Fibroblast of lung (primary cell): ENCODE measurements around the gene GABRB3. TPM values are rescaled to one million over a fixed set of nuclear protein-coding genes. Genes with fewer than 3 reads are reported as not detected.

ENCODE experiments used
- DNase-seq, 2 donors: peaks; one replicate each; pipeline versions ENCODE4 v3.0.0 to v3.0.0-alpha.2; 2010; ENCODE audit warnings: low read depth in 2 of 2
- H2AFZ ChIP-seq: 2 replicates; pipeline ENCODE4 v1.5.1; 2012; ENCODE audit warnings: low read length, control low read depth, inconsistent platforms
- H3K27ac ChIP-seq: 2 replicates; pipeline ENCODE4 v1.5.1; 2011; ENCODE audit warnings: low read length, control low read depth; ENCODE audit not compliant: insufficient read depth
- H3K27me3 ChIP-seq: 2 replicates; pipeline ENCODE4 v1.5.1; 2011; ENCODE audit warnings: mild to moderate bottlenecking, low read length; ENCODE audit not compliant: control insufficient read depth, insufficient read depth
- H3K36me3 ChIP-seq: 2 replicates; pipeline ENCODE4 v1.5.1; 2011; ENCODE audit warnings: low read length; ENCODE audit not compliant: control insufficient read depth, insufficient read depth
- H3K4me1 ChIP-seq: 2 replicates; pipeline ENCODE4 v1.5.1; 2011; ENCODE audit warnings: low read length; ENCODE audit not compliant: control insufficient read depth, insufficient read depth; ENCODE audit errors: extremely low read depth
- H3K4me2 ChIP-seq: 2 replicates; pipeline ENCODE4 v1.5.1; 2011; ENCODE audit warnings: low read length, control low read depth; ENCODE audit not compliant: insufficient read depth; ENCODE audit errors: extremely low read depth
- H3K4me3 ChIP-seq, 4 experiments: fragments of 200-600 bp in 1 of 4; sonication (generic) in 1 of 4; replicated peaks in 1 of 4; 2 replicates each; pipeline ENCODE4 v1.5.1; 2011 to 2016; ENCODE audit warnings: low read length in 4 of 4, low read depth in 3 of 4, mild to moderate bottlenecking in 3 of 4, control low read depth in 2 of 4, inconsistent platforms in 1 of 4, mixed read lengths in 1 of 4; ENCODE audit not compliant: insufficient read depth in 1 of 4; ENCODE audit errors: control extremely low read depth in 1 of 4
- H3K79me2 ChIP-seq: 2 replicates; pipeline ENCODE4 v1.5.1; 2012; ENCODE audit warnings: mild to moderate bottlenecking, low read length, inconsistent platforms; ENCODE audit not compliant: control insufficient read depth, insufficient read depth
- H3K9ac ChIP-seq: 2 replicates; pipeline ENCODE4 v1.5.1; 2011; ENCODE audit warnings: mild to moderate bottlenecking, low read length, control low read depth; ENCODE audit not compliant: insufficient read depth
- H3K9me3 ChIP-seq: 2 replicates; pipeline ENCODE4 v1.5.1; 2012; ENCODE audit warnings: low read depth, low read length; ENCODE audit not compliant: control insufficient read depth, insufficient read depth
- H4K20me1 ChIP-seq: 2 replicates; pipeline ENCODE4 v1.5.1; 2011; ENCODE audit warnings: low read length; ENCODE audit not compliant: control insufficient read depth, insufficient read depth; ENCODE audit errors: extremely low read depth
- CTCF ChIP-seq, 2 donors: IDR thresholded peaks in 1 of 2; conservative IDR thresholded peaks in 1 of 2; 1 replicate in 1 of 2; 2 replicates in 1 of 2; pipeline ENCODE4 v1.5.1; 2011 to 2012; ENCODE audit warnings: low read length in 2 of 2, control low read depth in 1 of 2, inconsistent platforms in 1 of 2, low read depth in 1 of 2, mild to moderate bottlenecking in 1 of 2
- EZH2 ChIP-seq: IDR thresholded peaks from 2 replicates; pipeline ENCODE4 v1.5.1; 2012; ENCODE audit warnings: low read length, control low read depth, mild to moderate bottlenecking; ENCODE audit errors: missing control alignments
- polyA plus RNA-seq, 2 donors: library from polyadenylated mRNA; depleted of rRNA in 1 of 2; stranded (reverse) in 1 of 2; unstranded in 1 of 2; fragments of >200 nt; gene quantifications; 2 replicates each; pipeline ENCODE4 v1.2.1, GENCODE V29; 2011 to 2012; ENCODE audit warnings: missing spikeins in 1 of 2
- total RNA-seq: library from RNA; depleted of rRNA; stranded (reverse); fragments of >200 nt; gene quantifications from 2 replicates; pipeline ENCODE4 v1.2.1, GENCODE V29; 2014

The GABRB3 gene
- total and polyA plus RNA-seq, 2 donors (not counting 1 experiment from before 2014, with no cell fraction given), result 1.1 to 1.5 TPM

GRCh38 chr15:26667222-26667988 is 105.5 kb downstream of the GABRB3 start:
- TF ChIP-seq EZH2 (no peak), CTCF (conservative IDR thresholded peaks at IDR 0.05 in 1 of 2, IDR thresholded peaks at IDR 0.05 in 1 of 2; ENCODE audit: low read depth in 1 of 2, low read length in 2 of 2) (no peak)
- Histone ChIP-seq H3K9me3 (no peaks in the 10 kb centered on the region), H3K27ac (no peak overlapping the region), H3K79me2 (no peaks in the 10 kb centered on the region), H2AFZ (no peak overlapping the region), H3K4me1 (no peaks in the 10 kb centered on the region), H3K9ac (no peak overlapping the region), H3K27me3 (no peaks in the 10 kb centered on the region), H3K36me3 (no peaks in the 10 kb centered on the region), H3K4me2 (no peak overlapping the region), H3K4me3 (no peak overlapping the region), H4K20me1 (no peaks in the 10 kb centered on the region)
- no peak for DNase-seq

- TF ChIP-seq EZH2 (no peak), CTCF (conservative IDR thresholded peaks at IDR 0.05 in 1 of 2, IDR thresholded peaks at IDR 0.05 in 1 of 2; ENCODE audit: low read depth in 1 of 2, low read length in 2 of 2) (no peak)
- no peak overlapping the region for H3K27ac ChIP-seq
Measured at GRCh38 chr15:26665957-26666791, 106.7 kb downstream of the GABRB3 start.

GRCh38 chr15:26662283-26662682 is 110.6 kb downstream of the GABRB3 start:
- no peak overlapping the region for H3K4me3 ChIP-seq
- no peak for DNase-seq
- H3K79me2 ChIP-seq, result no peaks in the 10 kb centered on the region
- no peaks in the 10 kb centered on the region for H3K27me3 ChIP-seq
- no peak overlapping the region for H3K4me2 ChIP-seq
- no peaks in the 10 kb centered on the region for H4K20me1 ChIP-seq
- no peaks in the 10 kb centered on the region for H3K4me1 ChIP-seq
- H2AFZ ChIP-seq, result no peak overlapping the region
- TF ChIP-seq EZH2, result no peak
- TF ChIP-seq CTCF (conservative IDR thresholded peaks at IDR 0.05 in 1 of 2, IDR thresholded peaks at IDR 0.05 in 1 of 2; ENCODE audit: low read depth in 1 of 2, low read length in 2 of 2), result no peak
- H3K36me3 ChIP-seq, result no peaks in the 10 kb centered on the region
- H3K9ac ChIP-seq, result no peak overlapping the region
- no peak overlapping the region for H3K27ac ChIP-seq
- no peaks in the 10 kb centered on the region for H3K9me3 ChIP-seq

More at GRCh38 chr15:26665957-26666791, 106.7 kb downstream of the GABRB3 start:
- no peak for DNase-seq
- Histone ChIP-seq H4K20me1 (no peaks in the 10 kb centered on the region), H2AFZ (no peak overlapping the region), H3K4me1 (no peaks in the 10 kb centered on the region), H3K4me2 (no peak overlapping the region), H3K79me2 (no peaks in the 10 kb centered on the region), H3K4me3 (no peak overlapping the region), H3K27me3 (no peaks in the 10 kb centered on the region), H3K36me3 (no peaks in the 10 kb centered on the region), H3K9me3 (no peaks in the 10 kb centered on the region), H3K9ac (no peak overlapping the region)
